HUES48 (cell line): Measurements from ENCODE around the gene TNFAIP8L2.

Experiments used
- H3K27ac ChIP-seq: one replicate; pipeline ENCODE4 v1.7.0; 2013; ENCODE audit warnings: low read depth, low read length, inconsistent platforms
- H3K27me3 ChIP-seq: 2 replicates; pipeline ENCODE4 v1.6.1; 2013; ENCODE audit warnings: mild to moderate bottlenecking, low read length; ENCODE audit not compliant: control insufficient read depth, insufficient read depth
- H3K36me3 ChIP-seq: 2 replicates; pipeline ENCODE4 v1.6.1; 2013; ENCODE audit warnings: low read length; ENCODE audit not compliant: control insufficient read depth, insufficient read depth
- H3K4me1 ChIP-seq: 2 replicates; pipeline ENCODE4 v1.6.1; 2013; ENCODE audit warnings: mild to moderate bottlenecking, low read length; ENCODE audit not compliant: control insufficient read depth, insufficient read depth
- H3K4me3 ChIP-seq: 2 replicates; pipeline ENCODE4 v1.5.1; 2013; ENCODE audit warnings: mild to moderate bottlenecking, low read depth, low read length
- H3K9ac ChIP-seq: 2 replicates; pipeline ENCODE4 v1.6.1; 2013; ENCODE audit warnings: mild to moderate bottlenecking, low read depth, low read length, moderate library complexity
- H3K9me3 ChIP-seq: 2 replicates; pipeline ENCODE4 v1.6.1; 2013; ENCODE audit warnings: low read length; ENCODE audit not compliant: control insufficient read depth, insufficient read depth

Gene TNFAIP8L2

GRCh38 chr1:151134396-151134795, 22.1 kb upstream of the TNFAIP8L2 start:
- Histone ChIP-seq H3K27me3 (peaks cover 33% of the 10 kb centered on the region), H3K36me3 (peaks cover 11% of the 10 kb centered on the region), H3K9me3 (no peaks in the 10 kb centered on the region), H3K4me1 (peaks cover 9% of the 10 kb centered on the region; the same call in 1 of the 2 replicates), H3K27ac (no peak overlapping the region), H3K4me3 (no peak overlapping the region), H3K9ac (no peak overlapping the region)

GRCh38 chr1:151134991-151135390, 21.5 kb upstream of the TNFAIP8L2 start:
- Histone ChIP-seq H3K9ac (no peak overlapping the region), H3K36me3 (peaks cover 17% of the 10 kb centered on the region), H3K4me3 (no peak overlapping the region), H3K9me3 (no peaks in the 10 kb centered on the region), H3K4me1 (peaks cover 9% of the 10 kb centered on the region; the same call in 1 of the 2 replicates), H3K27me3 (peaks cover 33% of the 10 kb centered on the region), H3K27ac (no peak overlapping the region)

- peaks cover 6% of the 10 kb centered on the region; the same call in 1 of the 2 replicates for H3K4me1 ChIP-seq
- H3K27me3 ChIP-seq: peaks cover 28% of the 10 kb centered on the region
- no peaks in the 10 kb centered on the region for H3K9me3 ChIP-seq
- no peak overlapping the region for H3K27ac ChIP-seq
- no peak overlapping the region for H3K9ac ChIP-seq
- no peak overlapping the region for H3K4me3 ChIP-seq
- H3K36me3 ChIP-seq: peaks cover 17% of the 10 kb centered on the region
Observed at GRCh38 chr1:151135433-151136385, 20.7 kb upstream of the TNFAIP8L2 start.

GRCh38 chr1:151137789-151138188, 18.7 kb upstream of the TNFAIP8L2 start:
- H3K4me1 ChIP-seq: no peaks in the 10 kb centered on the region; the same call in 1 of the 2 replicates
- H3K9ac ChIP-seq: no peak overlapping the region
- no peaks in the 10 kb centered on the region for H3K9me3 ChIP-seq
- peaks cover 17% of the 10 kb centered on the region for H3K36me3 ChIP-seq
- H3K4me3 ChIP-seq: no peak overlapping the region
- H3K27ac ChIP-seq: no peak overlapping the region
- H3K27me3 ChIP-seq: peaks cover 17% of the 10 kb centered on the region

- H3K4me3 ChIP-seq: no peak overlapping the region
Observed at GRCh38 chr1:151142411-151143056, 13.9 kb upstream of the TNFAIP8L2 start.

DNA sequence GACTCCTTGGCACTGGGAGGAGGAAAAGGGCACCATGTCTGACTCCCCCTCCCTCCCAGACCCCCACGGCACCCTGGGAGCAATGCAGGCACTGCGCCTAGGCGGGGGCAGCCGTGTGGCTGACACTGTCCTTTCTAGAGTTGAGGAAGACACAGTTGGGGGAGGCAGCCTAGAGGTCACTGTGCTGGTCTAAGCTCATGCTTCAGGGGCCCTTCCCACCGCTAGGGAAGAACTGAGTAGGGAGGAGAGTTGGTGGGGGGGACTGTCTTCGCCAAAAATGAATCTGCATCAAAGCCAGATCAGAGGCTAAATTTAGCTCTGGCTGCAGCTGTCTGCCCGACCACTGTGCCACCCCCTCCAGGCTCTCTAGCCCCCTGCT, 13.4 kb upstream of the TNFAIP8L2 start:
- no peak overlapping the region for H3K27ac ChIP-seq
- H3K9me3 ChIP-seq: no peaks in the 10 kb centered on the region
- peaks cover 25% of the 10 kb centered on the region for H3K27me3 ChIP-seq
- H3K4me3 ChIP-seq: no peak overlapping the region
- H3K9ac ChIP-seq: no peak overlapping the region
- peaks cover 10% of the 10 kb centered on the region; the same call in 1 of the 2 replicates for H3K36me3 ChIP-seq
- H3K4me1 ChIP-seq: peaks cover 29% of the 10 kb centered on the region

More at GRCh38 chr1:151142411-151143056, 13.9 kb upstream of the TNFAIP8L2 start:
- Histone ChIP-seq H3K9ac (no peak overlapping the region), H3K9me3 (no peaks in the 10 kb centered on the region), H3K36me3 (peaks cover 10% of the 10 kb centered on the region; the same call in 1 of the 2 replicates), H3K27ac (no peak overlapping the region), H3K27me3 (peaks cover 20% of the 10 kb centered on the region), H3K4me1 (peaks cover 29% of the 10 kb centered on the region)

DNA sequence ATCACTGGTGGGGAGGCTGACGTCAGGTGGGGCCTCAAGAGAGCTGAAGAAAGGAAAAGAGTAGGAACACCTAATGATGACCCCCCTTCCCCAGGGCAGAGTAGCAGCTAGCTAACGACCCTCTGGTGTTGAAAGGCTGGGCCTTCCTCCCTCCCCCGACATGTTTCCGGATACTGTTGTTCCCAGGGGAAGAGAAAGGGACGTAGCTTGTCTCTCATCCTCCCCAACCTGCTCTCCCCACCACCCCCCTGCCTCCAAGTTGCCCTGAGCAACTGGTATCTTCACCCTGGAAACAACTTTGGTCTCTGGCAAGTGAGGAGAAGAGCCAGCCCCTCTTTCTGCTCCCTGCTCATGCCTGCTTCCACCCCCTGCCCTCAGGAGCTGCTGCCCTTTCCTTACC, 12.5 kb upstream of the TNFAIP8L2 start:
- H3K27me3 ChIP-seq: peaks cover 26% of the 10 kb centered on the region
- H3K9me3 ChIP-seq: no peaks in the 10 kb centered on the region
- H3K4me3 ChIP-seq: 0 out of 2 replicates have a peak overlapping the region, but pooled peaks have one; percentile 76
- H3K36me3 ChIP-seq: peaks cover 10% of the 10 kb centered on the region; the same call in 1 of the 2 replicates
- no peak overlapping the region for H3K27ac ChIP-seq
- no peak overlapping the region for H3K9ac ChIP-seq
- H3K4me1 ChIP-seq: peaks cover 29% of the 10 kb centered on the region

DNA sequence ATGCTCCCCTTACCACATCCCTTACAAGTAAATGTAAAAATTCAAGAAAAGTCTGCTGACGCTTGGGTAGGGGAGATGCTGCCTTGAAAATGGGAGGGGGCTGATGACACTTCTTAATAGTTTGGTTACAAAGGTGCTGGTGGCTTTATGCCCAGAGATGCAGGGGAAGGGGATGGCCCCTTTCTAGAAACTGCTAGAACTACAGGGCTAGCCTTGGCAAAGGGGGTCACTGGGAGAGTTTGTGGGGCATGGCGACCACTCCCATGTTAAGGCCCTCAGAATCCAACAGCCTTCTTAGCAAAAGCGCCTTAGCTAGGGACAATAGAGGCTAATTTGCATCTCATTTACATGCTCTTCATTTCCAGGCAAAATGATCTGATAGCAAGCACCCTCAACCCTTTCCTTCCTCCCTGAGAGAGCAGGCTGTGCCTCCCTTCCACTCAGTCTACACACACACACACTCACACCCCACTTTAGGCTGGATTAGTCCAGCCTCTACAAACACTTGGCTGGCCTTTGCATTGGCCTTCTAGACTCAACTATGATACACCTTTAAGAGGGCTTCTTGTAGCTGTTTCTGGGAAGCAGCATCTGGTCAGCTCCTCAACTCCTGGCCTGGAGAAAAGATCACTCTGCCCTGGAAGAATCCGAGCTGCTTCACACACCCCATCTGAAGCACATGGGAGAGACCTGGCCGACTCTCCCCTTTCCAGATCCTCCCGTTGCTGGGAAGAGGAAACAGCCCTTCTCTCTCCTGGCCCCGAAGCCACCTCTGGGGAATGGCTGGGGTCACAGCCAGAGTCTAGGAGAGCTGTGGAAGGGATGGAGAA, 11.8 kb upstream of the TNFAIP8L2 start:
- Histone ChIP-seq H3K27me3 (peaks cover 26% of the 10 kb centered on the region), H3K9me3 (no peaks in the 10 kb centered on the region), H3K4me1 (peaks cover 29% of the 10 kb centered on the region), H3K36me3 (peaks cover 3% of the 10 kb centered on the region; the same call in 1 of the 2 replicates), H3K27ac (no peak overlapping the region), H3K4me3 (peak overlapping the region; percentile 76; the same call in 1 of the 2 replicates), H3K9ac (no peak overlapping the region)

- peak overlapping the region; percentile 76 for H3K4me3 ChIP-seq
- peaks cover 29% of the 10 kb centered on the region for H3K4me1 ChIP-seq
- no peaks in the 10 kb centered on the region for H3K36me3 ChIP-seq
- no peak overlapping the region for H3K9ac ChIP-seq
- H3K27me3 ChIP-seq: peaks cover 26% of the 10 kb centered on the region
- H3K9me3 ChIP-seq: no peaks in the 10 kb centered on the region
- H3K27ac ChIP-seq: no peak overlapping the region
Observed at GRCh38 chr1:151145304-151146071, 11.0 kb upstream of the TNFAIP8L2 start.

DNA sequence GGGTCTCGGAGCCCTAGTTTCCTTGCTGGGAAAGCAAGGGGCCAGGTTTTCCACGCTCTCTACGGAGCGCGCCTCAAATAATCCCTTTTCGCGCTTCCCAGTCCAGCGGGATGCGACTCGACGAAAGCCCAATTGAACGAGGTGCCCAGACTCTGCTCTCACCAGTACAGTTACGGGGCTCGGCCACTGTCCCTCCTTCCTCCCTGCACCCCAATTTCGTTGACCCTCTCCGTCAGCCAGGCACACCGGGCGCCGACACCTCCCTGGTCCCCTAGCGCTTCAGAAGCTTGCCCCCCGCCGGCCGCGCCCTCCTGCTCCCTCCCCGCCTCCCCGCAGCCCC, 10.4 kb upstream of the TNFAIP8L2 start:
- peak overlapping the region; percentile 76 for H3K4me3 ChIP-seq
- H3K27ac ChIP-seq: no peak overlapping the region
- no peak overlapping the region for H3K9ac ChIP-seq

More for the DNA sequence above, 10.4 kb upstream of the TNFAIP8L2 start:
- Histone ChIP-seq H3K9me3 (no peaks in the 10 kb centered on the region), H3K27me3 (peaks cover 26% of the 10 kb centered on the region), H3K4me1 (peaks cover 29% of the 10 kb centered on the region), H3K36me3 (no peaks in the 10 kb centered on the region)
